Measurements from ENCODE around the gene R3HDM1. TPM values are rescaled to one million over a fixed set of nuclear protein-coding genes. Genes with fewer than 3 reads are reported as not detected.
"Not testable (repeated sequence)": the region's sequence is repeated elsewhere in the genome, so short reads cannot be mapped to it uniquely, and the experiment has no call there.

Gene R3HDM1
- total RNA-seq, 1 experiment from 2014 or later, result 16.4 TPM

DNA sequence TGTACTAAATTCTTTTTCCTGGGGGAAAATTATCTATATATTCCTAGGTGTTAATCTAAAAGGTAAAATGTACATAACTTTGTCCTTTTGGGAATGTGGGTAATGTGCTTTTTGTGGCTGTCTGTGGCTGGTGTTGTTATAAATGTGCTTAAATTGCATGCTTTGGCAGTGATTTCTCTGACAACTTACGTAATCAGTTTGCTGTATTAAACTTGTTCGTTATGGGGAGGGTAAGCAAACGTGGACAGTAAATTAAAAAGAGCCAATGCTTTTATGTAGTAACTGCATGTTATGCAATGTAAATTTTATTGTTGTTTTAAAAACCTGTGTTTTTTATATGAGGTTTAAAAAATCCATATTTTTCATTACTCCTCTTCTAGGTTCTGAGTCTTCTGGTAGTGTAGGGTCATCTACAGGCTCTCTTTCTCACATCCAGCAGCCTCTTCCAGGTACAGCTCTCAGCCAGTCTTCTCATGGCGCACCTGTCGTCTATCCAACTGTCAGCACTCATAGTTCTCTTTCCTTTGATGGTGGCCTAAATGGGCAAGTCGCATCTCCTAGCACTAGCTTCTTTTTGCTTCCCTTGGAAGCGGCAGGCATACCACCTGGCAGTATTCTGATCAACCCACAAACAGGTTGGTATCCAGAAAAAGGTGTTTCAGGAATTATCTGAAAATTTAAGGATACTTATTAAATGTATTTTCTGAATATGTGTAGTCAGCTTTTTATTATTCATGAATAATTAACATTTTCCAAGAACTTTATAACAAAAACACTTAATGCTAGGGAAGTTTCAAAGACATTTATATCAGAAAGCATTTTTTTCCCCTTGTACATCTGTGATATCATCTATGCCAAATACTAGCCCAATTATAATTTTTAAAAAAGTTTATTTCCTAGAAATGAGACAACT, 110.1 kb downstream of the R3HDM1 start:
- Histone ChIP-seq H3K4me3 (ENCODE audit: insufficient read depth, low read depth, low read length) (no peak overlapping the region), H3K27me3 (ENCODE audit: control insufficient read depth, insufficient read depth, low read length) (no peaks in the 10 kb centered on the region), H3K36me3 (replicated peaks; ENCODE audit: control insufficient read depth, insufficient read depth, low read length) (peaks cover 15% of the 10 kb centered on the region)
- no peak for DNase-seq

DNA sequence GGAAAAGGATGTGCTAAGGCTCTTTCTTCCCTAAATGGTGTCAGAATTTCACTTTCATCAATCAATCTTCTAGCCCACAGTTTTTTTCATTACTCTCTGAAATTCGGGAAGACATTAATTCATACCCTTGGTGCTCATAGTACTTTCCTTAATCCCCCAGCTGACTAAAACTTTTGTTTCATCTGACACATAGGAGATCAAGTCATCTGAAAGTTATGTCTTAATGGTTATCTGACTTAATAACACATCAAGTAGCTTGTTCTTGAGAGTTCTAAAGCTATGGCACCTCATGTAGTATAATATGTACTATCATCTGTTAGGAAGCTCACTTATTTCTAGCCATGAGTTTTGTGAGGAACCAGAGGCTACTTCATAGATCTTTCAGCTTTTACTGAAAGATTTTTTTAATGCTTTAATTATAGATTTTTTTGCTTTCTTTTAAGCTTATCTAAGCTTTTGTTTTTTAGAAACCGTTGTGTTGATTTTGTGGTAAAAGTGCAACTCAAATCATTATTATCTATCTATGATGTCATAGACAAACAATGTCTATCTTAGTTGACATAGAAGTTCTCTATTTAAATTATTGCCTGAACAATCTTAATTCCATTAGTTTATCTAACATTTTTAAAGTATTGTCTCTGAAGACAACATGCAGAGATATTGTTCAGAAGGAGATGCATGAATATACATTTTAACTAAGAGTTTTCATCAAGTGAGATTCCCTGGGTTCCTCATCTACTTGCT, 116.7 kb downstream of the R3HDM1 start:
- Histone ChIP-seq H3K27me3 (ENCODE audit: control insufficient read depth, insufficient read depth, low read length) (no peaks in the 10 kb centered on the region), H3K36me3 (replicated peaks; ENCODE audit: control insufficient read depth, insufficient read depth, low read length) (peaks cover 7% of the 10 kb centered on the region), H3K4me3 (ENCODE audit: insufficient read depth, low read depth, low read length) (no peak overlapping the region)
- no peak for DNase-seq

DNA sequence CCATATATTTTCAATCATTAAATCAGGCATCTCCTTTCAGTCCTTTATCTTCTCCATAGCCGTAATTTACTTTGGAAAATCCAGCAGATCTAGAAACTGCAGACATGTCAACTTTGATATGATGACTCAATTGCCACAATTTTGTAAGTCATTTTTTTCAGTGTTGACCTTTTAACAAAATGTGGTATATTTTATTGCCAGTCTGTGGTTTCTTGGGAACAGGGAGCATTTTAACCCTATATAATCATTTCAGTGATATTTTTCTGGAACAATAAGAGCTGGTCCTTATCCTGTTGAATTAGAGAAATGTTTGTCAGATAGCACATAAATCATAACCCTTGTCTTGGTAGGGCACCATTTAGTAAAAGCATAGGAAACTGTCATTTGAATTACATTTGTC, 119.4 kb downstream of the R3HDM1 start:
- H3K27me3 ChIP-seq (ENCODE audit: control insufficient read depth, insufficient read depth, low read length), result no peaks in the 10 kb centered on the region
- H3K36me3 ChIP-seq (replicated peaks; ENCODE audit: control insufficient read depth, insufficient read depth, low read length), result peaks cover 4% of the 10 kb centered on the region
- no peak overlapping the region for H3K4me3 ChIP-seq (ENCODE audit: insufficient read depth, low read depth, low read length)
- DNase-seq, result no peak

DNA sequence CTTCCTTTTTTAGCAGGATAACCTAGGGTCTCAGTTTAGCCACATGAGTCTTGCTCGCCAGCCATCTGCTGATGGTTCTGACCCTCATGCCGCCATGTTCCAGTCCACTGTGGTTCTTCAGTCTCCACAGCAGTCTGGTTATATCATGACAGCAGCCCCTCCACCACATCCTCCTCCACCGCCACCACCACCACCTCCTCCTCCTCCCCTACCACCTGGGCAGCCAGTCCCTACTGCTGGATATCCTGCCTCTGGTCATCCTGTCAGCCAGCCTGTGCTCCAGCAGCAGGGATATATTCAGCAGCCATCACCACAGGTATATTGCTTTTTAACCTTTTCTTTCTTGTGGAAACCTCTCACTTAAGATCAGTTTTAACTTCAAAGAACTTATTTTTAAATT, 120.4 kb downstream of the R3HDM1 start:
- H3K4me3 ChIP-seq (ENCODE audit: insufficient read depth, low read depth, low read length), result no peak overlapping the region
- H3K36me3 ChIP-seq (replicated peaks; ENCODE audit: control insufficient read depth, insufficient read depth, low read length), result peaks cover 1% of the 10 kb centered on the region; the same call in 1 of the 2 replicates
- no peaks in the 10 kb centered on the region for H3K27me3 ChIP-seq (ENCODE audit: control insufficient read depth, insufficient read depth, low read length)
- peak; percentile 6 for DNase-seq

DNA sequence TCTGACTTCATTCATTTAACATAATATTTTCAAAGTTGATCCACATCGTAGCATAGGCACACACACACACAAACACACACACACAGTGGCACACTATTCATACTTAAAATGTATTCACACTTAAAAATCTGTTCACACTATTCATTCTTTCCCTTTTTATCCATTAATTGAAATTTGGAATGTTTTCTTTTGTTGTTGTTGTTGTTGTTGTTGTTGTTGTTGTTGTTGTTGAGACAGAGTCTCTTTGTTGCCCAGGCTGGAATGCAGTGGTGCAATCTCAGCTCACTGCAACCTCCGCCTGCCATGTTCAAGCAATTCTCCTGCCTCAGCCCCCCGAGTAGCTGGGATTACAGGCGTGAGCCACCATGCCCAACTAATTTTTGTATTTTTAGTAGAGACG, 123.0 kb downstream of the R3HDM1 start:
- not testable (repeated sequence) for H3K27me3 ChIP-seq (ENCODE audit: control insufficient read depth, insufficient read depth, low read length); H3K36me3 ChIP-seq (replicated peaks; ENCODE audit: control insufficient read depth, insufficient read depth, low read length); H3K4me3 ChIP-seq (ENCODE audit: insufficient read depth, low read depth, low read length); DNase-seq

DNA sequence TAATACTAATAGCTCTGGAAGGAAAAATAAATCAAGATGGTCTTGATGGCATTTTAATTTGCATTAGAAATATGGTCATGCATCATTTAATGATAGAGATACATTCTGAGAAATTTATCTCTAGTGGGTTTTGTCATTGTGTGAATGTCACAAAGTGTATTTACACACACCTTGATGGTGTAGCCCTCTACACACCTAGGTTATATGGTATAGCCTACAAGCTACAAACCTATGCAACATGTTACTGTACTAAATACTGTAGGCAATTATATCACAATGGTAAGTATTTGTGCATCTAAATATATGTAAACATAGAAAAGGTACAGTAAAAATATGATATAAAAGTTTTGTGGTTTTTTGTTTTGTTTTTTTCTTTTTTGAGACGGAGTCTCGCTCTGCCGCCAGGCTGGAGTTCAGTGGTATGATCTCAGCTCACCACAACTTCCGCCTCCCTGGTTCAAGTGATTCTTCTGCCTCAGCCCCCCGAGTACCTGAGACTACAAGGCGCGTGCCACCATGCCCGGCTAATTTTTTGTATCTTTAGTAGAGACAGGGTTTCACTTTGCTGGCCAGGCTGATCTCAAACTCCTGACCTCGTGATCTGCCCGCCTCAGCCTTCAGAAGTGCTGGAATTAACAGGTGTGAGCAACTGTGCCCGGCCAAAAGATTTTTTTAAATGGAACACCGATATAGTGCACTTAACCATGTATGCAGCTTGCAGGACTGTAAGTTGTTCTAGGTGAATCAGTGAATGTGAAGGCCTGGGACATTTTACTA, 126.7 kb downstream of the R3HDM1 start:
- DNase-seq, result no peak
- Histone ChIP-seq H3K27me3 (ENCODE audit: control insufficient read depth, insufficient read depth, low read length) (no peaks in the 10 kb centered on the region), H3K36me3 (replicated peaks; ENCODE audit: control insufficient read depth, insufficient read depth, low read length) (peaks cover 3% of the 10 kb centered on the region), H3K4me3 (ENCODE audit: insufficient read depth, low read depth, low read length) (no peak overlapping the region)

DNA sequence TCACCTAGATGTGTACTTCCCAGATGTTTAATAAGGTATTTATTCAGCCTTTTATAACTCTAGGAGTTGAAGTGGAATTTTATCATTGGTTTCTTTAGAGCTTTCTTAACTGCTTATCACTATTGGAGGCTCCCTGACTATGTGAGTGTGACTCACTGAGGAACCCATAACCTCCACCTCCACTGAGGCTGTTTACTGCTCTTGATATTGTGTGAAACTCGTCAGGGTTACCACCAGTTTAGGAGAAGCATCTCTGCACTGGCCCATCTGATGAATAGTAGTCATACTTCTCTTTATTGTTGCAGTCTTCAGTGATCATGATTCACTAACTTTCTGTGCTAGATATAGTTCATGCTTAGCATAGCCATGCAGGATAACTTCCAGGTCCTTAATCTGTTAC, 130.8 kb downstream of the R3HDM1 start:
- no peak for DNase-seq
- no peak overlapping the region for H3K4me3 ChIP-seq (ENCODE audit: insufficient read depth, low read depth, low read length)
- H3K27me3 ChIP-seq (ENCODE audit: control insufficient read depth, insufficient read depth, low read length), result no peaks in the 10 kb centered on the region
- peaks cover 3% of the 10 kb centered on the region for H3K36me3 ChIP-seq (replicated peaks; ENCODE audit: control insufficient read depth, insufficient read depth, low read length)

DNA sequence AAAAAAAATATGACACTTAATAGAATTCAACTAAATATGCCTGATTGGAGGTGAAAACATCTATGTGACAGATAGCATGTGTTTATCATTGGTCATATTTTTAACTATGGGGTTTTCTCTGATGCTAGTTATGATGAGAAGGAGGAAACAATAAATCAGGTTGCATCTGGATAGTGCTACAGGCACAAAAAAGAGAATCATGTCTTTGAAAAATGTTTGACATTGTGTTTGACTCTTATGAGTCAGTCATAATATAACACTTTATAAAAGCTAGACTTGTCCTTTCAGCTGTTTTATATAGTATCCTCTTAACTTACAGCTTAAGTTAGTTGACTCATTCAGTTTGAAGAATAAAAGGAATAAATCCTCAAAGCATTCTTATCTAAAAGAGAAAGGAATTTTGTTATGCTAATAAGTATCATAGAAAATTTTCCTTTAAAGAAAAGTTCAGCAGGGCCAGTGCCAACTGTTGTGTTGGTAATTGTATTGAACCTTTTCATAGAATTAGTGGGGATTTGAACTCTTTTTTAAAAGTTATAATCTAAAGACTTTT, 131.9 kb downstream of the R3HDM1 start:
- Histone ChIP-seq H3K27me3 (ENCODE audit: control insufficient read depth, insufficient read depth, low read length) (no peaks in the 10 kb centered on the region), H3K36me3 (replicated peaks; ENCODE audit: control insufficient read depth, insufficient read depth, low read length) (peaks cover 1% of the 10 kb centered on the region), H3K4me3 (ENCODE audit: insufficient read depth, low read depth, low read length) (no peak overlapping the region)
- no peak for DNase-seq

DNA sequence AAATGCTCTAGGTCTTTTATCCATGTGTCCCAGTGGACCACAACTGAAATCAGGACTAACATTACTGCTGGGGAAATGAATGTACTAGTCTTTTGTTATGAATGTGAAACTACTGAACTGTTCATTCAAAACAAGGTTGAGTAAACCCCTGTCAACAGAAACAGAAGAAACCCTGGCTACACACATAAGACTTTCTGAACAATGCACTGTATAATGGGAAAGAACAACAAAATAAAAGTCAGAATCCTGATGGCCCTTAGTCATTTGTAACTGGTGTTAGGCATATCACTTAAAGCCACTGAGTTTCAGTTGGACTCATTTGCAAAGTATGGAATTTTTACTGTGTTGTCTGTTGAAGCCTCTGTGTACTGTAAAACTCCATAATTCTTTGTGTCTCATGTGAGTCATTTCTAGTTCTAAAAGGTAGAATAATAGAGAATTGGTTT, 133.4 kb downstream of the R3HDM1 start:
- H3K36me3 ChIP-seq (replicated peaks; ENCODE audit: control insufficient read depth, insufficient read depth, low read length), result peaks cover 1% of the 10 kb centered on the region
- H3K4me3 ChIP-seq (ENCODE audit: insufficient read depth, low read depth, low read length), result no peak overlapping the region
- no peaks in the 10 kb centered on the region for H3K27me3 ChIP-seq (ENCODE audit: control insufficient read depth, insufficient read depth, low read length)
- DNase-seq, result no peak

DNA sequence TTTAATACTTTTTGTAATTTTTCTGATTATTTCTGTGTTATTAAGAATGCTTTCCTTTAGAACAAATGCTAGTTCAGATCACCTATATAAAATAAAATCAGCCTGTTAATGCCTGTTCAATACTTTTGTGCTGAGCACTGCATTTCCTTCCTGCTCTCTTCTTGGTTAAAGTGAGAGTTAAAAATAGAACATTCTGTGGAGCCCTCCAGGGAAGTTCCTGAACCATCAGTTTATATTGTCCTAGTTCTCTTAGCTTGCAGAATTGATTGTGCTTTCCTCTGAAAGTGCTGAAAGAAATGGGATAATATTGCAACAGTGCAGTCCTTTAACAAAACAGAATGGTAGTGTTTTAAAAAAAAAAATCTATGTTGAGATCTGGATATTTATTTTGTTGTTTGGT, 135.8 kb downstream of the R3HDM1 start:
- DNase-seq, result no peak
- Histone ChIP-seq H3K4me3 (ENCODE audit: insufficient read depth, low read depth, low read length) (no peak overlapping the region), H3K36me3 (replicated peaks; ENCODE audit: control insufficient read depth, insufficient read depth, low read length) (peaks cover under 1% of the 10 kb centered on the region; the same call in 1 of the 2 replicates), H3K27me3 (ENCODE audit: control insufficient read depth, insufficient read depth, low read length) (no peaks in the 10 kb centered on the region)

DNA sequence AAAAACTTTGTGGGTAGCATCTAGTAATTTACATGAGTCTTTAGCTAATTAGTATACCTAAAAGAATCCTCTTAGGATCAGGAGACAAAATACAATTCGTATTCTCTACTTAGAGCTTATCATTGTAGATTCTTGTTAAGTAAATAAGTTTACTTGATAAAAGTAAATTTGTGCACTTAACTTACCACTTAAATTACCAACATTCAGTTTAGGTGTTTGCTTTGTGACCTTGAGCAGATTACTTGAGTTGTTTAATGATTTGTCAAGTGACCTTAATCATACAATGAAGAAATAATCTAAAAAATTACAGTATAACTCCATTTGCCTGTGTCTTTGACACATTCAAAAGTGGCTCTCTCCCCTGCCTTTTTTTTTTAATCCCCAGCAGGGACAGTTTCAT, 143.2 kb downstream of the R3HDM1 start:
- no peaks in the 10 kb centered on the region for H3K27me3 ChIP-seq (ENCODE audit: control insufficient read depth, insufficient read depth, low read length)
- no peak overlapping the region for H3K4me3 ChIP-seq (ENCODE audit: insufficient read depth, low read depth, low read length)
- no peak for DNase-seq
- peaks cover 3% of the 10 kb centered on the region for H3K36me3 ChIP-seq (replicated peaks; ENCODE audit: control insufficient read depth, insufficient read depth, low read length)

DNA sequence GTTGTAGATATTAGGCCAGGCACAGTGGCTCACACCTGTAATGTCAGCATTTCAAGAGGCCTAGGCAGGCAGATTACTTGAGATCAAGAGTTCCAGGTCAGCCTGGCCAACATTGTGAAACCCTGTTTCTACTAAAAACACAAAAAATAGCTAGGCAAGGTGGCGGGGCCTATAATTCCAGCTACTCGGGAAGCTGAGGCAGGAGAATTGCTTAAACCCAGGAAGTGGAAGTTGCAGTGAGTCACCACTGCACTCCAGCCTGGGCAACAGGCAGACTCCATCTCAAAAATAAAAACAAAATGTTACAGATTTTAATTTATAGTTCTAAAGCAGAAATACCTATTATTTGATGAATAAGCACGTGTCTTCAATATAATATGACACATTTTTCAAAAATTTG, 144.7 kb downstream of the R3HDM1 start:
- H3K36me3 ChIP-seq (replicated peaks; ENCODE audit: control insufficient read depth, insufficient read depth, low read length), result peaks cover 4% of the 10 kb centered on the region
- no peak for DNase-seq
- H3K4me3 ChIP-seq (ENCODE audit: insufficient read depth, low read depth, low read length), result no peak overlapping the region
- H3K27me3 ChIP-seq (ENCODE audit: control insufficient read depth, insufficient read depth, low read length), result no peaks in the 10 kb centered on the region

DNA sequence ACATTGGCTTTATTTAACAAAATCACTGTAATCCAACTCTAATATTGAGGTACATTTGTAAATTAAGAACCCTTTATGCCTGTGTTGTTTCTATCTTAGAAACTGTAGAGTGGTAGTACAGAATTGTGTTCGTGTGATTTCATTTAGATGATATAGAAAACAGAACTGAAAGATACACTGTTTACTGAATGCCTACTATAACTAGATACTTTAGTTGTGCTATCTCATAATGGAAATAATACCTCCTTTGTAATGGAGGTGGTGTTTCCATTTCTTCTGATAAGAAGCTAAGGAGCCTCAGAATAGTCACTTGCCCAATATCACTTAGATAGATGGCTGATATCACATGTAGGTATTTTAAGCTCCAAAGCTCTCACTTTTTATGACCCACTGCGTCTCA, 147.8 kb downstream of the R3HDM1 start:
- Histone ChIP-seq H3K27me3 (ENCODE audit: control insufficient read depth, insufficient read depth, low read length) (no peaks in the 10 kb centered on the region), H3K36me3 (replicated peaks; ENCODE audit: control insufficient read depth, insufficient read depth, low read length) (peaks cover 4% of the 10 kb centered on the region), H3K4me3 (ENCODE audit: insufficient read depth, low read depth, low read length) (no peak overlapping the region)
- DNase-seq, result no peak

DNA sequence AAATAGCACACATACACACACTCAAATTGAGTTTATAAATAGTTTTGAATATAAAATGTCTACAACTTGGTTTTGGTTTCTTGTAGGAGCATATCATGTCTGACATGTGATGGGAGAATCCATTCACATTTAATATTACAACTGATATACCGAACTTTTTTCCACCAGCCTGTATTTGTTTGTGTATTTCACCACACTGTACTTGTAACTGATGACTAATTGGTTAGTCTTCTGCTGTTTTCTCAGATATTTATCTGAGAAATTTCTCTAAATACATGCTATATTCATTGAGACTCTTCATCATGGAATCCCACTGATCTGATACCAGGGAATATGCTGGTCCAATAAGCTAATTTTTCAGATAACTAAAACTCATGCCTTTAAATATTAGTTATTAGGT, 154.1 kb downstream of the R3HDM1 start:
- no peak overlapping the region for H3K4me3 ChIP-seq (ENCODE audit: insufficient read depth, low read depth, low read length)
- DNase-seq, result no peak
- H3K36me3 ChIP-seq (replicated peaks; ENCODE audit: control insufficient read depth, insufficient read depth, low read length), result peaks cover 2% of the 10 kb centered on the region
- no peaks in the 10 kb centered on the region for H3K27me3 ChIP-seq (ENCODE audit: control insufficient read depth, insufficient read depth, low read length)

Data from H7 (cell line).